HCT116 (cell line): ENCODE measurements around the gene INHBE. TPM values are rescaled to one million over a fixed set of nuclear protein-coding genes. Genes with fewer than 3 reads are reported as not detected.

ENCODE experiments used
- ATAC-seq: fragments of 200-7000 bp; cut with Tn5 transposase; 2 replicates; pipeline ENCODE4 v1.9.1; 2020; ENCODE audit warnings: mild to moderate bottlenecking, moderate library complexity
- BruUV-seq: library from RNA; stranded (reverse); fragments of 400-500 nt; replicated peaks from 2 replicates; lab custom pipeline; 2021; lab: Mats Ljungman, UMichigan
- CTCF ChIA-PET: fragments of 300-600 bp; sonication (Branson Sonifier 250); formaldehyde crosslinking; loops from one replicate; lab custom pipeline; 2021; ENCODE audit warnings: antibody characterized with exemption; lab: Charles Lee
- POLR2A ChIA-PET: fragments of 300-600, 350-600 bp; sonication (Branson Sonifier 250); formaldehyde crosslinking; loops from one replicate; lab custom pipeline; 2021; ENCODE audit warnings: antibody characterized with exemption; lab: Charles Lee
- RAD21 ChIA-PET, 2 experiments: fragments of 300-600 bp; sonication (Branson Sonifier 250); formaldehyde crosslinking; loops; one replicate each; lab custom pipeline; 2023; ENCODE audit warnings: low total read pairs in 2 of 2; ENCODE audit not compliant: uncharacterized antibody in 2 of 2, unreplicated experiment in 2 of 2, low non-redundant PET in 1 of 2; lab: Charles Lee
- DNase-seq: peaks from one replicate; pipeline ENCODE4 v3.0.0-alpha.2; 2010; ENCODE audit warnings: low read depth, low spot score
- H2AFZ ChIP-seq: fragments of 200-600 bp; shearing (Covaris generic), sonication (generic); 2 replicates; pipeline ENCODE4 v1.6.1; 2017; ENCODE audit warnings: low read depth, mixed run types, mixed read lengths, antibody characterized with exemption, low read length; ENCODE audit not compliant: poor library complexity, severe bottlenecking
- H3K27ac ChIP-seq: 2 replicates; pipeline ENCODE4 v1.5.1; 2012; ENCODE audit warnings: low read depth, low read length
- H3K27me3 ChIP-seq: fragments of 200-600 bp; sonication (generic); 2 replicates; pipeline ENCODE4 v1.6.1; 2016; ENCODE audit warnings: mixed run types, low read length, mixed read lengths; ENCODE audit not compliant: insufficient read depth
- H3K36me3 ChIP-seq, 2 experiments: fragments of 200-500 bp in 1 of 2; fragments of 200-600 bp in 1 of 2; sonication (Bioruptor generic) in 1 of 2; sonication (generic) in 1 of 2; 2 replicates each; pipeline versions ENCODE4 v1.5.1 to v1.6.1; 2014 to 2016; ENCODE audit warnings: low read length in 2 of 2, inconsistent platforms in 1 of 2, mixed read lengths in 1 of 2, mixed run types in 1 of 2; ENCODE audit not compliant: insufficient read depth in 2 of 2, control insufficient read depth in 1 of 2
- H3K4me1 ChIP-seq, 2 experiments: fragments of 200-600 bp in 1 of 2; sonication (generic) in 1 of 2; 2 replicates each; pipeline versions ENCODE4 v1.5.1 to v1.6.1; 2012 to 2017; ENCODE audit warnings: low read length in 2 of 2, inconsistent platforms in 1 of 2, mild to moderate bottlenecking in 1 of 2, mixed read lengths in 1 of 2, mixed run types in 1 of 2, moderate library complexity in 1 of 2; ENCODE audit not compliant: insufficient read depth in 2 of 2, control insufficient read depth in 1 of 2
- H3K4me2 ChIP-seq: fragments of 200-600 bp; sonication (generic); 2 replicates; pipeline ENCODE4 v1.6.1; 2017; ENCODE audit warnings: mixed run types, low read length, mixed read lengths
- H3K4me3 ChIP-seq, 2 experiments: fragments of 200-600 bp in 1 of 2; sonication (generic) in 1 of 2; replicated peaks in 1 of 2; 2 replicates each; pipeline ENCODE4 v1.5.1; 2011 to 2016; ENCODE audit warnings: low read length in 2 of 2, control low read depth in 1 of 2, low read depth in 1 of 2, mild to moderate bottlenecking in 1 of 2, mixed read lengths in 1 of 2, mixed run types in 1 of 2
- H3K79me2 ChIP-seq: fragments of 200-600 bp; sonication (generic); 2 replicates; pipeline ENCODE4 v1.6.1; 2017; ENCODE audit warnings: mild to moderate bottlenecking, mixed run types, low read length, moderate library complexity, mixed read lengths; ENCODE audit not compliant: insufficient read depth
- H3K9ac ChIP-seq: fragments of 200-600 bp; sonication (generic); 2 replicates; pipeline ENCODE4 v1.6.1; 2016; ENCODE audit warnings: low read length, mixed read lengths
- H3K9me2 ChIP-seq: fragments of 200-600 bp; sonication (generic), shearing (Covaris generic); 2 replicates; pipeline ENCODE4 v1.6.1; 2017; ENCODE audit warnings: mixed run types, mild to moderate bottlenecking, moderate library complexity; ENCODE audit not compliant: insufficient read depth
- H3K9me3 ChIP-seq, 2 experiments: fragments of 200-500 bp in 1 of 2; fragments of 200-600 bp in 1 of 2; sonication (Bioruptor generic) in 1 of 2; sonication (generic) in 1 of 2; 2 replicates each; pipeline ENCODE4 v1.6.1; 2014 to 2017; ENCODE audit warnings: low read length in 2 of 2, mixed read lengths in 2 of 2, inconsistent platforms in 1 of 2, low read depth in 1 of 2, mild to moderate bottlenecking in 1 of 2, mixed run types in 1 of 2, moderate library complexity in 1 of 2; ENCODE audit not compliant: control insufficient read depth in 1 of 2, insufficient read depth in 1 of 2
- H4K20me1 ChIP-seq: fragments of 200-600 bp; sonication (generic), shearing (Covaris generic); 2 replicates; pipeline ENCODE4 v1.6.1; 2017; ENCODE audit warnings: mixed run types, mild to moderate bottlenecking, moderate library complexity; ENCODE audit not compliant: insufficient read depth
- JUND ChIP-seq: IDR thresholded peaks from 2 replicates; pipeline ENCODE4 v1.6.1; 2012
- MAX ChIP-seq: IDR thresholded peaks from 2 replicates; pipeline ENCODE4 v1.6.1; 2012
- SIN3A ChIP-seq: IDR thresholded peaks from 2 replicates; pipeline ENCODE4 v1.6.1; 2012; ENCODE audit warnings: low read depth
- SRF ChIP-seq: IDR thresholded peaks from 2 replicates; pipeline ENCODE4 v1.6.1; 2012; ENCODE audit warnings: low read depth
- YY1 ChIP-seq: IDR thresholded peaks from 2 replicates; pipeline ENCODE4 v1.6.1; 2011; ENCODE audit warnings: low read length, low read depth, moderate library complexity, mild to moderate bottlenecking; ENCODE audit not compliant: insufficient replicate concordance; ENCODE audit errors: extremely low read depth
- intact Hi-C: fragments of 100-400 bp; cut with micrococcal nuclease; formaldehyde crosslinking; loops from 2 replicates; pipeline ENCODE4 v1.10.0; 2022
- total RNA-seq: library from RNA; stranded (reverse); gene quantifications from one replicate; pipeline ENCODE4 v1.2.1, GENCODE V29; 2021; ENCODE audit not compliant: unreplicated experiment
- TF ChIP-seq, protein P1 (sequence below): IDR thresholded peaks from 2 replicates; pipeline ENCODE4 v1.6.1; 2011; ENCODE audit warnings: mild to moderate bottlenecking, low read length, moderate library complexity; ENCODE audit not compliant: insufficient replicate concordance; ENCODE audit errors: extremely low read depth
- TF ChIP-seq, protein P2 (sequence below): IDR thresholded peaks from 2 replicates; pipeline ENCODE4 v1.6.1; 2012; ENCODE audit warnings: low read depth

The INHBE gene
- total RNA-seq, 1 experiment from 2014 or later = 0.89 TPM

- ATAC-seq (no peak), DNase-seq (no peak)
- Histone ChIP-seq H3K9me3 (no peaks in the 10 kb centered on the region), H3K9ac (no peak within 1 kb of the TSS), H4K20me1 (no peaks in the 10 kb centered on the region), H3K4me1 (peaks cover 0 to 16% of the 10 kb centered on the region in 2 experiments; a peak in 2 of 4 replicates), H3K4me2 (no peak within 1 kb of the TSS), H3K36me3 (no peaks in the 10 kb centered on the region), H3K27me3 (peaks cover 11% of the 10 kb centered on the region), H3K9me2 (no peaks in the 10 kb centered on the region), H3K79me2 (no peaks in the 10 kb centered on the region), H3K27ac (no peak within 1 kb of the TSS), H3K4me3 (no peak within 1 kb of the TSS), H2AFZ (no peak within 1 kb of the TSS)
- TF ChIP-seq SIN3A (no peak), YY1 (no peak), SRF (no peak), JUND (no peak), MAX (no peak)
- ChIA-PET POLR2A (no interaction called here), RAD21 (no interaction called here), CTCF (no interaction called here)
- intact Hi-C loops = no loop called here
- BruUV-seq = no TSS peak
Measured at GRCh38 chr12:57479376-57480115, 24.4 kb downstream of the INHBE start, which contains the start of gene ARHGAP9. Gene ARHGAP9, minus strand, starts transcription at chr12:57479866. Its CDS starts 460 bp downstream, at chr12:57479406.

DNA sequence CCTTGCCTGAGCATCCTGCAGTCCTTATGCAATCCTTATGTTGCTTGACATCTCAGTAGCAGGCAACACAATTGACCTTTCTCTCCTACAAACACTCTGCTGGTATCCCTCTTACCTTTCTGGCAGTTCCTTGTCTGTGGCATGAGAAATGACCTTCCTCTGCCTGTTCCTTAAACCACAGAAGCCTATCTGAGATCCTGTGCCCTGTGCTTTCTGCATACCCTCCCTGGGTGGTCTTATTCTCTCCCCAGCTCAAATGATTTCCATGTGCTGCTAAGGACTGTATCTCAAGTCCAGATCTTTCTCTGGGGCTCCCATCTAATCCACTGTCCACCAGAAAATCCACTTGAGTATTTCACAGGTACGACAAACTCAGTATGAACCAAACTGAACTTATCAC is 26.6 kb downstream of the INHBE start:
- TF ChIP-seq, protein P1, sequence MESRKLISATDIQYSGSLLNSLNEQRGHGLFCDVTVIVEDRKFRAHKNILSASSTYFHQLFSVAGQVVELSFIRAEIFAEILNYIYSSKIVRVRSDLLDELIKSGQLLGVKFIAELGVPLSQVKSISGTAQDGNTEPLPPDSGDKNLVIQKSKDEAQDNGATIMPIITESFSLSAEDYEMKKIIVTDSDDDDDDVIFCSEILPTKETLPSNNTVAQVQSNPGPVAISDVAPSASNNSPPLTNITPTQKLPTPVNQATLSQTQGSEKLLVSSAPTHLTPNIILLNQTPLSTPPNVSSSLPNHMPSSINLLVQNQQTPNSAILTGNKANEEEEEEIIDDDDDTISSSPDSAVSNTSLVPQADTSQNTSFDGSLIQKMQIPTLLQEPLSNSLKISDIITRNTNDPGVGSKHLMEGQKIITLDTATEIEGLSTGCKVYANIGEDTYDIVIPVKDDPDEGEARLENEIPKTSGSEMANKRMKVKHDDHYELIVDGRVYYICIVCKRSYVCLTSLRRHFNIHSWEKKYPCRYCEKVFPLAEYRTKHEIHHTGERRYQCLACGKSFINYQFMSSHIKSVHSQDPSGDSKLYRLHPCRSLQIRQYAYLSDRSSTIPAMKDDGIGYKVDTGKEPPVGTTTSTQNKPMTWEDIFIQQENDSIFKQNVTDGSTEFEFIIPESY = no peak
- TF ChIP-seq, protein P2, sequence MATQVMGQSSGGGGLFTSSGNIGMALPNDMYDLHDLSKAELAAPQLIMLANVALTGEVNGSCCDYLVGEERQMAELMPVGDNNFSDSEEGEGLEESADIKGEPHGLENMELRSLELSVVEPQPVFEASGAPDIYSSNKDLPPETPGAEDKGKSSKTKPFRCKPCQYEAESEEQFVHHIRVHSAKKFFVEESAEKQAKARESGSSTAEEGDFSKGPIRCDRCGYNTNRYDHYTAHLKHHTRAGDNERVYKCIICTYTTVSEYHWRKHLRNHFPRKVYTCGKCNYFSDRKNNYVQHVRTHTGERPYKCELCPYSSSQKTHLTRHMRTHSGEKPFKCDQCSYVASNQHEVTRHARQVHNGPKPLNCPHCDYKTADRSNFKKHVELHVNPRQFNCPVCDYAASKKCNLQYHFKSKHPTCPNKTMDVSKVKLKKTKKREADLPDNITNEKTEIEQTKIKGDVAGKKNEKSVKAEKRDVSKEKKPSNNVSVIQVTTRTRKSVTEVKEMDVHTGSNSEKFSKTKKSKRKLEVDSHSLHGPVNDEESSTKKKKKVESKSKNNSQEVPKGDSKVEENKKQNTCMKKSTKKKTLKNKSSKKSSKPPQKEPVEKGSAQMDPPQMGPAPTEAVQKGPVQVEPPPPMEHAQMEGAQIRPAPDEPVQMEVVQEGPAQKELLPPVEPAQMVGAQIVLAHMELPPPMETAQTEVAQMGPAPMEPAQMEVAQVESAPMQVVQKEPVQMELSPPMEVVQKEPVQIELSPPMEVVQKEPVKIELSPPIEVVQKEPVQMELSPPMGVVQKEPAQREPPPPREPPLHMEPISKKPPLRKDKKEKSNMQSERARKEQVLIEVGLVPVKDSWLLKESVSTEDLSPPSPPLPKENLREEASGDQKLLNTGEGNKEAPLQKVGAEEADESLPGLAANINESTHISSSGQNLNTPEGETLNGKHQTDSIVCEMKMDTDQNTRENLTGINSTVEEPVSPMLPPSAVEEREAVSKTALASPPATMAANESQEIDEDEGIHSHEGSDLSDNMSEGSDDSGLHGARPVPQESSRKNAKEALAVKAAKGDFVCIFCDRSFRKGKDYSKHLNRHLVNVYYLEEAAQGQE = no peak
- TF ChIP-seq, all 23 proteins: peak for 0
- POLR2A ChIA-PET = no interaction called here

More for the DNA sequence above, 26.6 kb downstream of the INHBE start:
- no peak overlapping the region for H3K4me2 ChIP-seq
- CTCF ChIA-PET = no interaction called here
- no peak overlapping the region for H3K4me3 ChIP-seq
- RAD21 ChIA-PET = no interaction called here
- DNase-seq (no peak), ATAC-seq (no peak)
- BruUV-seq = no TSS peak
- no peak overlapping the region for H2AFZ ChIP-seq
- intact Hi-C loops = no loop called here
- H3K27me3 ChIP-seq = peaks cover 11% of the 10 kb centered on the region
- no peak overlapping the region for H3K9ac ChIP-seq
- H3K4me1 ChIP-seq = peaks cover 0 to 16% of the 10 kb centered on the region in 2 experiments; a peak in 2 of 4 replicates
- no peaks in the 10 kb centered on the region for H3K9me3 ChIP-seq
- H3K36me3 ChIP-seq = no peaks in the 10 kb centered on the region
- no peaks in the 10 kb centered on the region for H3K79me2 ChIP-seq
- no peaks in the 10 kb centered on the region for H4K20me1 ChIP-seq
- H3K27ac ChIP-seq = no peak overlapping the region
- no peaks in the 10 kb centered on the region for H3K9me2 ChIP-seq
